22Rv1 (cell line): ENCODE measurements around the gene NFX1.
"Not testable (repeated sequence)": the region's sequence is repeated elsewhere in the genome, so short reads cannot be mapped to it uniquely, and the experiment has no call there.

Source experiments
- H3K27ac ChIP-seq: fragments of 450-650 bp; 2 replicates; pipeline ENCODE4 v1.5.1; 2017
- CTCF ChIP-seq: fragments of 450-650 bp; IDR thresholded peaks from 2 replicates; pipeline ENCODE4 v1.5.1; 2017; ENCODE audit warnings: mild to moderate bottlenecking
- ZFX ChIP-seq: fragments of 450-650 bp; IDR thresholded peaks from 2 replicates; pipeline ENCODE4 v1.6.1; 2017; ENCODE audit warnings: antibody characterized with exemption, borderline replicate concordance

Gene NFX1

GRCh38 chr9:33344145-33344544 lies 53.8 kb downstream of the NFX1 start:
- TF ChIP-seq ZFX = no peak
- no peak for TF ChIP-seq CTCF
- H3K27ac ChIP-seq = no peak overlapping the region

DNA sequence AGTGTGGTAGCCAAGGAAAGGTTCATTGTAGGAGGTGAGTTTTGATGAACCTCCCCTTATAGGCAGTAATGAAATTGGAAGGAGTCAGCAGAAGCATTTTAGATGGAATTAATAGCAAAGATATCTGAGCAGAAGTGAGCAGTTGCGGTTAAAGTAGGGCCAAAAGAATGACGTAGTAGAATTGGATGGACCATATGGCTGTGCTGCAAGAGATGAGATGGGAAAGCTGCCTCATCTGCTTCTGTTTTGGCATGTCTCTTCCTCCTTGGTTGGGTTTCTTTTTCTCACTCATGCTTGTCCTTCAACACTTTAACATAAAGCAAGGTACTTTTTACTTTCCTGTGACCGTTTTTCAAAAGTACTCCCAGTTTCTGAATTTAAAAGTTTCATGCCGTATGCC lies 56.2 kb downstream of the NFX1 start:
- H3K27ac ChIP-seq = no peak overlapping the region
- TF ChIP-seq ZFX = no peak
- TF ChIP-seq CTCF = no peak

GRCh38 chr9:33348998-33349397 lies 58.7 kb downstream of the NFX1 start:
- 0 out of 2 replicates have a peak overlapping the region, but pooled peaks have one; percentile 2 for H3K27ac ChIP-seq
- TF ChIP-seq ZFX = no peak

- no peak for TF ChIP-seq CTCF
- TF ChIP-seq ZFX = no peak
- 0 out of 2 replicates have a peak overlapping the region, but pooled peaks have one; percentile 2 for H3K27ac ChIP-seq
These were observed 59.4 kb downstream of the NFX1 start for GRCh38 chr9:33349743-33350142.

DNA sequence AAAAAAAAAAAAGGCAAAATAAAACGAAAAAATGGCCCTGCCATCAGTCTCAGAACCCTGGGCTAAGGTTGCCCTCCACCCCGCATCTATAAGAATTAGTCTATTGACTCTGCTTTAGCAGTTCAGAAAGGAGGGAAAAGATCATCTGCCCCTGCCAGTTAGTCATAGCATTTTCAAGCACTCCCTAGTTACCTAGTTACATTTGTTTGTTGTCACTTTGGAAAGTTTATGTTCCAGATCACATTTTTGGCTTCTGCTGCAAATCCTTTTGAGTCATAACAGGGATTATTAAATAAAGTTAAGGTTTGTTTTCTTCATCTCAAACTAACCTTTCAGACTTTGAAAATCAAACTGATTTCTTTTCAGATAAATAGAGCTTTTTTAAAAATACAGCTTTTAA lies 60.0 kb downstream of the NFX1 start:
- H3K27ac ChIP-seq = 0 out of 2 replicates have a peak overlapping the region, but pooled peaks have one; percentile 2
- no peak for TF ChIP-seq ZFX
- TF ChIP-seq CTCF = no peak

DNA sequence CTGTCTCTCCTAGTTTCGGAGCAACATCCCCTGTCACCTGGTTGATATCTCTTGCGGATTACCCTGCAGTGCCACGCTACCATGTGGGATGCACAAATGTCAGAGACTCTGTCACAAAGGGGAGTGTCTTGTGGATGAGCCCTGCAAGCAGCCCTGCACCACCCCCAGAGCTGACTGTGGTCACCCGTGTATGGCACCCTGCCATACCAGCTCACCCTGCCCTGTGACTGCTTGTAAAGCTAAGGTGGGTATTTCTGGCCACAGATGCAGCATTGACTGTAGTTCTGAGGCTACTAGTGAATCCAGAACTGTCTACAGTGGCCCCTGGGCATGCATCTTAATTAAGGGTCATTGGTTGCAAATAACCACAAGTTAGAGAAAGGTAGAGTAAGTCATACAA lies 61.2 kb downstream of the NFX1 start:
- no peak for TF ChIP-seq CTCF
- no peak for TF ChIP-seq ZFX
- H3K27ac ChIP-seq = 0 out of 2 replicates have a peak overlapping the region, but pooled peaks have one; percentile 1

DNA sequence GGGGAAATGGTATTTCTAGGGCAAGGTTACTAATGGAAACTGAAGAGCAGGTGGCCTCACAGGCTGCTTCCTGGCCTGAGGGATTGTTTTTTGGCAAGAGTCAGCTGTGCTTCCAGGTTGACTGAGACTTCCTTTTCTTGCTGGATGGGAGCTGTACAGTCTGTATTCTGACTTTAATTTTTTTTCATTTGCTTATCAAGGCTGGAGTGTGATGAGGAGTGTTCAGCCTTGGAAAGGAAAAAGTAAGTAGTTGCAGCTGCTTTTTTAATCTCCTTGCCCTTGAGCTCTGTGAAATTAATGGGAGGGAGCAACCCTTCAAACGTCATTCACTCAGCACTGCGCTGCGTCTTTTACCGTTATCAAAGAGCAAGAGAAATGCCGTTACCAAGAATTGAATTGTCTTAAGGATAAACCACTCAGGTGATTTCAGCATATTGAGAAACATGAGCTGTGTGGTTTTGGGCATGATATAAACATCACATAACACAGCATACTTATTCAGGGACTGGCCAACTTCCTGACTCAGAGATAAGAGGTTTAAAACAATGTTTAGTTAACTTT lies 64.4 kb downstream of the NFX1 start:
- H3K27ac ChIP-seq = no peak overlapping the region
- no peak for TF ChIP-seq ZFX
- no peak for TF ChIP-seq CTCF

DNA sequence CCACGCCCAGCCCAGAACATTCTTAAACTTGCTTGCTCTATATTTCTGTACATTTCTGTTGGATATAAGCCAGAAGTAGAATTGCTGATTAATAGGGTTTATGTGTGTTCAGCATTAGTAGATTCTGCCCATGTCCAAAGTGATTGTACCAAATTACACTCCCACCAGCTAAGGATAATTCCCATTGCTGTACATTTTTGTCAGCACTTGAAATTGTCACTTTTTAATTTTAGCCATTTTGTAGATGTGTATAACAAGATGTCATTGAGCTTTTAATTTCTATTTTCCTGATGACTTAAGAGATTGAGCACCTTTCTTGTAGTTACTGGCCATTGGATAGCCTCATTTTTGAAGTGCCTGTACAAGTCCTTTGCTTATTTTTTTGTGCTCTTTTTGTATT lies 65.6 kb downstream of the NFX1 start:
- TF ChIP-seq ZFX = no peak
- TF ChIP-seq CTCF = no peak

DNA sequence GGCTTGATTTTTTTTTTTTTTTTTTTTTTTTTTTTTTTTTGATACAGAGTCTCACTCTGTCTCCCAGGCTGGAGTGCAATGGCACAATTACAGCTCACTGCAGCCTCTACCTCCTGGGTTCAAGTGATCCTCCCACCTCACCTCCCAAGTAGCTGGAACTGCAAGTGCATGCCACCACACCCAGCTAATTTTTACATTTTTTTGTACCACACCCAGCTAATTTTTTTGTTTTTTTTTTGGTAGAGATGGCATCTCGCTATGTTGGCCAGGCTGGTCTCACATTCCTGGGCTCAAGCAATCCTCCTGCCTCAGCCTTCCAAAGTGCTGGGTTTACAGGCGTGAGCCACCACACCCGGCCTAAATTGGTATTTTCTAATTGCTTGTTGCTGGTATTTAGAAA lies 68.3 kb downstream of the NFX1 start:
- H3K27ac ChIP-seq = not testable (repeated sequence)

More for the DNA sequence above, 65.6 kb downstream of the NFX1 start:
- no peak overlapping the region for H3K27ac ChIP-seq
